ENCODE results near the gene UBALD1. TPM values are rescaled to one million over a fixed set of nuclear protein-coding genes. Genes with fewer than 3 reads are reported as not detected.

Gene UBALD1
- total and polyA plus RNA-seq, 8 donors: 12.0 to 27.8 (median 19.8) TPM

DNA sequence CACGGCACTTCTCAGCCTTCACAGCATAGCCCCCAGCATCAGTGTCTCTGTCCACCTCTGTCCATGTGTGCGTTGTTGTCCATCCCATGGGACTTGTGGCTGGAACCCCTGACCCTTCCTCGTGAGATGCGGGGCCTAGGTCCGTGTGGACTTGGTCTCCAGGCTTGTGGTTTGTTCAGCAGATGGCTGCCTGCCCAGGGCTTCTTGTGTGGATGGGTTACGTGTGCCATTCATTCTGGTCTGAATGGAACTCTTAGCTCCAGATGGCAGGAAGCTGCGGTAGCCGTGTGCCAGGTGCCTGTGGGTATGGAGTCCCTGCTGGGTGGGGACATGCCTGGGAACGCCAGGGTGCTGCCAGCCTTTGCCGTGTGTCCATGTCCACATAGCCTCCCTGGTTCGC is 47.0 kb upstream of the UBALD1 start:
- Histone ChIP-seq H3K9me3 (no peaks in the 10 kb centered on the region), H3K27ac (peak overlapping the region; percentile 33 to 34), H3K36me3 (peaks cover 0 to 60% of the 10 kb centered on the region in 2 donors), H3K27me3 (no peaks in the 10 kb centered on the region), H3K4me3 (no peak overlapping the region), H3K4me1 (peaks cover 30 to 60% of the 10 kb centered on the region in 2 donors)
- TF ChIP-seq, protein P1, sequence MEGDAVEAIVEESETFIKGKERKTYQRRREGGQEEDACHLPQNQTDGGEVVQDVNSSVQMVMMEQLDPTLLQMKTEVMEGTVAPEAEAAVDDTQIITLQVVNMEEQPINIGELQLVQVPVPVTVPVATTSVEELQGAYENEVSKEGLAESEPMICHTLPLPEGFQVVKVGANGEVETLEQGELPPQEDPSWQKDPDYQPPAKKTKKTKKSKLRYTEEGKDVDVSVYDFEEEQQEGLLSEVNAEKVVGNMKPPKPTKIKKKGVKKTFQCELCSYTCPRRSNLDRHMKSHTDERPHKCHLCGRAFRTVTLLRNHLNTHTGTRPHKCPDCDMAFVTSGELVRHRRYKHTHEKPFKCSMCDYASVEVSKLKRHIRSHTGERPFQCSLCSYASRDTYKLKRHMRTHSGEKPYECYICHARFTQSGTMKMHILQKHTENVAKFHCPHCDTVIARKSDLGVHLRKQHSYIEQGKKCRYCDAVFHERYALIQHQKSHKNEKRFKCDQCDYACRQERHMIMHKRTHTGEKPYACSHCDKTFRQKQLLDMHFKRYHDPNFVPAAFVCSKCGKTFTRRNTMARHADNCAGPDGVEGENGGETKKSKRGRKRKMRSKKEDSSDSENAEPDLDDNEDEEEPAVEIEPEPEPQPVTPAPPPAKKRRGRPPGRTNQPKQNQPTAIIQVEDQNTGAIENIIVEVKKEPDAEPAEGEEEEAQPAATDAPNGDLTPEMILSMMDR (IDR thresholded peaks at IDR 0.05): no peak
- peak; percentile 40 for ATAC-seq
- intact Hi-C loops (cut with DNase I): no loop called here
- peak in 2 of 4 donors; percentile 67 to 78 for DNase-seq

DNA sequence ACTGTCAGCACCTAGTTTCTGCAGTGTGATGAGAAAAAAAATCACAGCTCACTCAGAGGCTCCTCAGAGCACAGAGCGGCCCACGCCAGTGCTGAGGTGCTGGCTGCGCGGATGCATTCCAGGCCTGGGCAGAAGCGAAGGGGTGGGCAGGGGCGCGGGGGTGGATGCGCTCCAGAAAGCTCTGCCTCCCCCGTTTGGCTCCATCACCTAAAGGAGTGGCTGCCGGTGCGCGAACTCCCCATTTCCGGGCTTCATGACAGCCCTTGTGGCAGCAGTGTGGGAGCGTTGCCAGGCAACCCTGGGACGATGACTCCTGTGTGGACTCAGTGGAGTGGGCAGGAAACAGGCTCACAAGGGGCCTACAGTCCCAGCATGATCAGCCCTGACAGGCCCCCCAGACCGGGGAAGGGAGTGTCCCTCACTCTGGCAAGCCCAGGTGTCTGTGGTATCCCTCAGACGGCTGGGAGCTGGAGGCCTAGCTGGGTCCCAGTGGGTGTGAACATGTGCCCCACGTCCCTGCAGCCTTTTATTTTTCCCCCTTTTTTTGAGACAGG is 45.8 kb upstream of the UBALD1 start:
- peaks cover 0 to 60% of the 10 kb centered on the region in 2 donors for H3K36me3 ChIP-seq
- TF ChIP-seq, protein P1 (IDR thresholded peaks at IDR 0.05): no peak
- H3K27ac ChIP-seq: peak overlapping the region in 1 of 2 donors; percentile 48
- intact Hi-C loops (cut with DNase I): no loop called here
- H3K9me3 ChIP-seq: no peaks in the 10 kb centered on the region
- peaks cover 30 to 64% of the 10 kb centered on the region in 2 donors for H3K4me1 ChIP-seq
- peak in 3 of 4 donors; percentile 68 to 89 (median 82) for DNase-seq
- ATAC-seq: peak; percentile 62
- no peak overlapping the region for H3K4me3 ChIP-seq
- H3K27me3 ChIP-seq: no peaks in the 10 kb centered on the region

DNA sequence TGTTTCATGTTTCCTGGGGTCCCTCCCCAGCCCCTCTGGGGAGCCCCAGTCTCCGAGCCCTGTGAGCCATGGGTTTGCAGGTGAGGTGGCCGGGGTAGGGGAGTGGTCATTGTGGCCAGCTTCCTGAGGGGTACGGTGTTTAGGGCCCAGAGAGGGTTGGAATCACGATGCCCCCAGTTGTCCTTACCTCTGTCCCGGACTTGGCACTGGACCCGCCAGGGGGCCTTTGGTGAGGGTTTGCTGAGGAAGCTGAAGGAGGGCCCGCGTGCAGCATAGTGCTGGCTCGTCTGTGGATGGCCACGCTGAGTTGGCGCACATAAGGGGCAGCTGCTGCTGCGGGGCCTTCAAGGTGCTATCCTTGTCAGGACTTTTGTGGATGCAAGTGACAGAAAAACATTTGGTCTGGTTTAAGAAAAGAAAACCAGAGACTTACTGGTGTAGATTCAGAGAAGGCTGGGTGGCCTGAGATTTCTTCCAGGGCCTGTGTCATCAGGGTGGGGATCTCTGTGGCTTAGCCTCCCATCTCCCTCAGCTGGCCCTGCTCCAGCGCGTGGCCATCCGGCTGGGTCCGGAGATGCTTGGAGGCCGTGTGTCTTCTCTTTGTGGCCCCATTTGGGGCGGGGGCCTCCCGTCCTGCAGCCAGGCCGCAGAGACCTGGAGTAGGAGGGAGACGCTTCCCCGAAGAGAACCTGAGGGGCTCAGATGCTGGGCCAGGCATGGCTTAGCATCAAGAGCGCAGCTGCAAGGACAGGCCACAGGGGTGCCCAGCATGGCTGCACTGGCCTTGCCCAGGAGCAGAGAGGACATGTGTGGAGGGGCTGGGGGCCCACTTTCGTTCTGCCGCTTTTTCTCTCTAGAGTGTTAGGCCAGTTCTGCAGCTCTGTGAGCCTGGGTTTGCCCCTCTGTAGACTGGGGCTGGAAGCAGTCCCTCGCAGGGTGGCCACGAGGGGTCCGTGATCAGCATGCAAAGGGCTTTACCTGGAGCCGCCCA is 45.0 kb upstream of the UBALD1 start:
- no peak overlapping the region for H3K4me3 ChIP-seq
- H3K27me3 ChIP-seq: no peaks in the 10 kb centered on the region
- peaks cover 23 to 59% of the 10 kb centered on the region in 2 donors for H3K4me1 ChIP-seq
- H3K9me3 ChIP-seq: no peaks in the 10 kb centered on the region
- intact Hi-C loops (cut with DNase I): no loop called here
- ATAC-seq: no peak
- H3K27ac ChIP-seq: peak overlapping the region in 1 of 2 donors; percentile 48
- TF ChIP-seq, protein P1 (IDR thresholded peaks at IDR 0.05): no peak
- peaks cover 0 to 63% of the 10 kb centered on the region in 2 donors for H3K36me3 ChIP-seq
- no peak for DNase-seq

DNA sequence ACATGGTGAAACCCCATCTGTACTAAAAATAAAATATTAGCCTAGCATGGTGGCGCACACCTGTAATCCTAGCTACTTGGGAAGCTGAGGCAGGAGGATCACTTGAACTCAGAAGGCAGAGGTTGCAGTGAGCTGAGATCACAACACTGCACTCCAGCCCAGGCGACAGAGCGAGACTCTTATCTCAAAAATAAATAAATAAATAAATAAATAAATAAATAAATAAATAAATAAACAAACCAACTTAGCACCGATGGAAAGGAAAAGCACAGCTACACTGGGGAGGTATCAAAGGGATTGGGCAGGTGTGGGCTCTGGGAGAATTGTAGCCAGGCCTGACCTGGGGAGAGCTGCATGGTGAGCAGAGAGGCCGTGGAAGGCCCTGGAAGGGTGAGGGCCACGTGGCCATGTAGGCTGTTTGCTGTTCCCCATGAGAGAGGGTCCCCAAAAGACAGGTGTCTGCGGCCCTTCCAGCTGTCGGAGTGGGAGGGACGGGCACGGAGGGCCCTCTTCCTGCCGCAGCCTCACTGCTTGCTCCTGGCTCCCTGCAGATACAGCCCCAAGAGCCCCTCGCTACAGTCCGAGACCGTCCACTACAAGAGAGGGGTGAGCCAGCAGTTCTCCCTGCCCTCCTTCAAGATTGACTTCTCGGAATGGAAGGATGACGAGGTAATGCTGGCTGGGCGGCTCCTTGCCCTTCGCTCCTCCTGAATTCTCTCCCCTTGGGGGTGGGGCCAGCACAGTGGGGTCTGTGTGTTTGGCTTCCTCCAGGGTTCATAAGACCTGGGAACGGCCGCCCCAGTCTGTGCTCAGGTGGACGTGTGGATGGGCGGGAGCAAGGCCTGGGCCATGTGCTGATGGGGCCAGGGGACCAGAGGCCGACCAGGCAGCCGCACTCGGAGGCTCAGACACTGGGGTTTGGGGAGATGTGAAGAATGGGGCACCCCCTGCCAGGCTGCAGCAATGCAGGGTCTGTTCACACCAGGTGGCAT is 42.3 kb upstream of the UBALD1 start:
- DNase-seq (no peak), ATAC-seq (no peak)
- Histone ChIP-seq H3K4me1 (peaks cover 19 to 41% of the 10 kb centered on the region in 2 donors), H3K36me3 (peaks cover 0 to 88% of the 10 kb centered on the region in 2 donors), H3K27me3 (no peaks in the 10 kb centered on the region), H3K4me3 (no peak overlapping the region), H3K9me3 (no peaks in the 10 kb centered on the region), H3K27ac (peak overlapping the region; percentile 2 to 8)
- TF ChIP-seq, protein P1 (IDR thresholded peaks at IDR 0.05): no peak
- intact Hi-C loops (cut with DNase I): no loop called here
